Measurements from ENCODE around the gene FBXL22.
A peak's percentile ranks its signal among the peaks of the same experiment; 100 is the strongest.
"Not testable (repeated sequence)": the region's sequence is repeated elsewhere in the genome, so short reads cannot be mapped to it uniquely, and the experiment has no call there.

The FBXL22 gene

DNA sequence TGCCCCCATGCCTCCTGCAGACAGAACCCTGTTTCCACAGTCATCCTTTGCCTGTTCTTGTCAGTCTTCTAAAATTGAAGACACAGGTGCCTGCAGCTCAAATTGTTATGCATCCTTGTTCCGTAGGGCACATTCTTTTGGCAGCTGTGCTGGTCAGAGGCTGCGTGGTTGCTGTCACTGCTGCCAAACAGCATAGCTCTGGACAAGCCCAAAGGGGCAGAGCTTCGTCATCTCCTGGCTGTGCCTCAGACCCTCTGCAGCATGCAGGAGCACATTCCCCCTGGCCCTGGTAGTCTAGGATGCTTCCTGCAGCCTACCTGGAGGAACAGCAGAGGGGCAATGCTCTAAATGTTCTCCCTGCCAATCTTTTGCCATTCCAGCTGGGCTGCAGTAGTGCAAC, 2.1 kb upstream of the FBXL22 start:
- DNase-seq, result no peak

GRCh38 chr15:63595688-63596087, 1.5 kb upstream of the FBXL22 start:
- DNase-seq, result no peak

GRCh38 chr15:63596676-63597037, 530 bp upstream of the FBXL22 start:
- no peak for DNase-seq

GRCh38 chr15:63597821-63598220, 634 bp downstream of the FBXL22 start:
- no peak for DNase-seq

DNA sequence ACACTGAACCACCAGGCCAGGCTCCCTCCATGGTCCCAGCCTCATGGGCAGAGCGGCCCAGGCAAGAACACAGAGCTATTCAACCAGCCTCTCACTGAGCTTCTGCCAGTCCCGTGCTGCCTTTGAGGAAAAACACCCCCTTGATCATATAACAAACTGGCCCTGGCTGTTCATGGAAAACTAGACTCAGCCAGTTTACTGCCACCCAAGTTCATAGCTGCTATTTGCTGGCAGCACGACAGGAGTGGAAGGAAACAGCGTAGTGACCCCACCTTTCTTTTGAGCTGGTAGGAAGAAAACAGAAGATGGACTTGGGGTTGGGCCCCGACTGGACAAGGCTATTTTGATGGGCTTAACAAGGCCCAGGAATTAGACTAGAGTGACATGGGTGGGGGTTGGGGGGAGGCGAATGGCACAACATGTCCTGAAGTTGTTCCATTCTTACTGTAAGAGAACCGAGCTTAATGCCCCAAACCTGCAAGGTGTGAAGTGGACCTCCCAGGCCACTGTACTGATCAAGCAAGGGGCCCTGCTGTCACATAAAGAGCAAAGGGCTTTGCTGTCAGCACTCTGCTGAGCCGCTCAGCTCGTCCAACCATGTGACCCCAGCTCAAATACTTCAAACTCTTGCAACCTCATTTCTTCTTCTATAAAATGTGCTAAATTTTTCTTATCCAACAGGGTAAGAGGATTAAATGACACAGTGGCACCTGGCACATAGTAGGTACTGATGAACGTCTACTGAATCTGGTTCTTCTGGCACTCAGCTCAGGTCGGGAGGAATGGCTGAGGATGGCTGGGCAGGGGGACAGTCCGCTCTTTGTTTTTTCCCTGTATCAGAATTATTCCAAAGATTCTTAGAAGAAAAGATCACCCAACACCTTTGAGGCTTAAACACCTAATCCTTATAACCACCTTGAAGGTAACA, 1.6 kb downstream of the FBXL22 start:
- DNase-seq, result no peak

DNA sequence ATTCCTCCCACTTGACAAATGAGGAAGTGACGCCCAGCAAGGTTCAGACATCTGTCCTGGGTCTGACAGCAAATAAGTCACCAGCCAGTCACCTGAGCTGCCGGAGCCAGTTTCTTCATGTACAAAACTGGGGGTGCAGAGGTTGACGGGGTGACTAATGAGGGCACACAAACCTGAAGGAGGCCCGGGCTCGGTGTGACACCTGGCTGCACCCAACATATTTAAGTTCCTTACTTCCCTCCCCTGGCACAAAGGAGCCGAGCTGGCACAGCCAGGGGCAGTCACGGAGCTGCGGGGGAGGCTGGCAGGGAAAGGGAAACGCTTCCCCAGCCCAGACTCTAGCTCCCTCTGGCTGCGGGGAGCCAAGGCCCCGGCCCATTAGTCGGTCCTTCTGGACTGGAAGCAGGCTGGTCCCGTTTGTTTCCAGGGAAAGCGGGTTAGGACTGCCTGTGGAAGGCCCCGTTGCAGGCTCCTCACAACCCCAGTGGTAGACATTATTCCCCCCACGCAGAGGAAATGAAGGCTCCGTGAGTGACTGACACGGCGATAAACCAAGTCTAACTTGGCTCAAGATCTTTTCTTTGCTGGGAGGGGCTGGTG, 2.3 kb downstream of the FBXL22 start:
- no peak for DNase-seq

DNA sequence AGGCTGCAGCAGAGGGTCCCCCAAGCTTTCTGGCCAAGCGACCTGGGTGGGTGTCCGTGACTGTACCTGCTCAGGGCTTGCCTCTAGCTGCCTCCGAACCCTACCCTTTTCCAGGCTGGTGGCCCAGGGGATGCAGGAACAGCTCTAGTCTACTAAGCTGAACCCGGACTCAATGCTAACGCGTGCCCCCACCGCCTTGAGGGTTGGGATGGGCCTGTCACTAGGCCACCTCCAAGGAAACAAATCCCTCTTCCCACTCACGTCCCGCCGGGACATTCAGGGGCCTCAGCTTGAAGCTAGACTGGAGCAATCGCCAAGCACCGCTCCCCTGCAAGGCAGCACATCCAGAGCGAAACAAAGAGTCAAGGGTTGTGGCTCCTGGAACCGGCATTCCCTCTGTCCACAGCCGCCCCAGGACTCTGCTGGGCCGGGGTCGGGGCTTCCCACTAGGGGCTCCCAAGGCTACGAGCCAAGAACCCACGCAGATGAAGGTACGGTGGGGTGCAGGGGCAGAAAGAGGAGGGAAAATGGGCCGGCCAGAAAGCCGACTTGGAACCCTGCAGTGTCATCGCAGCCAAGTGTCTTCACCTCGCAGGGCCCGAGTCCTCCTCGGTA, 2.9 kb downstream of the FBXL22 start:
- no peak for DNase-seq

DNA sequence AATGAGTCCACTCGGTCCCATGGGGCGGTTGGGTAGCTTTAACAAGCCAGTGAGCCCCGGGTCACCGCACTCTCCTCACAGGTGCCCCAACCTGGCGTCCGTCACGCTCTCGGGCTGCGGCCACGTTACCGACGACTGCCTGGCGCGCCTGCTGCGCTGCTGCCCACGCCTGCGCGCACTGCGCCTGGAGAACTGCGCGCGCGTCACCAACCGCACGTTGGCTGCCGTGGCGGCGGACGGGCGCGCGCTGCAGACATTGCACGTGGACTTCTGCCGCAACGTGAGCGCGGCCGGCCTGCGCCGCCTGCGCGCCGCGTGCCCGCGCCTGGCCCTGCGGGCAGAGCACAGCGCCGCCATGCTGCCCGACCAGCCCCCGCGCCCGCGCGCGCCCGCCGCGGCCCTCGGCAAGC, 3.4 kb downstream of the FBXL22 start:
- DNase-seq, result peak; percentile 88

- peak in 1 of 2 donors; percentile 38 for DNase-seq
Observed at GRCh38 chr15:63601026-63601703, 4.0 kb downstream of the FBXL22 start.

GRCh38 chr15:63601704-63602185, 4.6 kb downstream of the FBXL22 start:
- no peak for DNase-seq

- DNase-seq, result no peak
Observed at GRCh38 chr15:63602595-63602994, 5.4 kb downstream of the FBXL22 start.

- DNase-seq, result no peak
Observed at GRCh38 chr15:63603516-63603915, 6.3 kb downstream of the FBXL22 start.

DNA sequence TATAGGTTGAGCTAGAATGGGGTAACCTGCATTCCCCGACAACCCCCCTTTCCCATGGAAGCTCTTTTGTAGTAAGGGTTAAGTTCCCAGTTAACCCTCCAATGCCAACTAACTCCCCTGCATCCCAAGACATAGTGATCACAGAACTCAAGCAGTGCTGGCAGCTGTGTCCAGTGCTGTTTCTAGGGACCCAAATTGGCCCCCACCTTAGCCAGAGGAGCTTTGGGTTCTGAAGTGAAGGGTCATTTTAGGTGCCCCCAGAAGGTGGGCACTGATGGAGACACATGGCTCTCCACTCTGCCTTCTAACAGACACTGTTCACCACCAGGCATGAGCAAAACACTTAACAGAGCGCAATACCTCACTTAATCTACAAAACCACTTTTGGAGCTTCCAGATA, 7.1 kb downstream of the FBXL22 start:
- no peak for DNase-seq

DNA sequence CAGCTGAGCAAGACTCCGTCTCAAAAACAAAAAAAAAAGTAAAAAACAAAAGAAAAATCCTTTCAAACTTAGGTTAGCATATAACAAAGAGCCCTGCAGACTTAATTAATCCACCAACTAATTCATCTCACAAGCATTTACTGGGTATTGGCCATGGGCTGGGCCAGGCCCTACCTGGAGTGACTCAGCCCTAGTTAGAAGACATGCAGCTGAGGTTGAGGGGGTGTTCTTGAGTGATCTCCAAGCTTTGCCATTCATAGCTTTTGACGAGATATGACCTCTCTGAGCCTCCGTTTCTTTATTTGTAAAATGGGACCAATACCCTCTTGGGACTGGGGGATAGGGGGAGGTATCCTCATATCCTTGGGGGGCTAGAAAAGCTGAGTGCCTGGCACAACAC, 7.8 kb downstream of the FBXL22 start:
- no peak for DNase-seq

- peak in 1 of 2 donors; percentile 56 for DNase-seq
Observed at GRCh38 chr15:63605816-63606215, 8.6 kb downstream of the FBXL22 start.

DNA sequence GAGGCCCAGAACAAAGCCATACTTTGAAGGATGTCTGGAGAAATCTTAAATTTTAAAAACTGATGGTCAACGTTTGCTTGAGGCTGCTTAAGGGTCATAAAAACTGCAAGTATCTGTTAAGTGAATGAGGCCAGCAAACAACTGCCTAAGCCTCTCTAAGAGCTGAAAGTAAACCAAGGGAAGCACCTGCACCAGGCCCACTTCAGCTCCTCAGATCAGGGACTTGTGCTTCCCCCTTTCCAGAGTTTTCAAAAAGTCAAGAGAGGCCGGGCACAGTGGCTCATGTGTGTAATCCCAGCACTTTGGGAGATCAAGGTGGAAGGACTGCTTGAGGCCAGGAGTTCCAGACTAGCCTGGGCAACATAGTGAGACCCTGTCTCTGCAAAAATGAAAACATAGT, 9.1 kb downstream of the FBXL22 start:
- DNase-seq, result no peak

DNA sequence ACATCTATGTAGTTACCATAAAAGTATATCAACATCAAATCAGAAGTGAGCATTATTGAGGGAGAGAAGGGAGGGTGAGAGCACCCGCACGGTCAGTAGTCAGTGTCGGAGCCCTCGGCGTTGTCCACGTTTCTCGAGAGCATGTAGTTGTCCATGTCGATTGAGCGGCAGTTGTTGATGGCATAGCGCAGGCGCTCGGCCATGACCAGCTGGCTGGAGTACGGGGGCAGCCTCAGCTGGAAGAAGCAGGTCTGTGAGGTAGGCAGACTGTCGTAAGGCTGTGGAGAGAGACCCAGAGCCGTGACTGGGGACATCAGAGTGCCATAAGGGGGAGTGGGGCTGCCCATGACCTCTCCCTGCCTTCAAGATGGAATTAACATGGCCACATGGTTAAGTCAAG, 11.8 kb downstream of the FBXL22 start:
- no peak for DNase-seq

GRCh38 chr15:63609448-63609847, 12.3 kb downstream of the FBXL22 start:
- DNase-seq, result no peak

GRCh38 chr15:63610209-63610841, 13.1 kb downstream of the FBXL22 start:
- peak; percentile 63 to 69 for DNase-seq

- DNase-seq, result no peak
Observed at GRCh38 chr15:63611177-63611576, 14.0 kb downstream of the FBXL22 start.

- no peak for DNase-seq
Observed at GRCh38 chr15:63612300-63612699, 15.1 kb downstream of the FBXL22 start.

DNA sequence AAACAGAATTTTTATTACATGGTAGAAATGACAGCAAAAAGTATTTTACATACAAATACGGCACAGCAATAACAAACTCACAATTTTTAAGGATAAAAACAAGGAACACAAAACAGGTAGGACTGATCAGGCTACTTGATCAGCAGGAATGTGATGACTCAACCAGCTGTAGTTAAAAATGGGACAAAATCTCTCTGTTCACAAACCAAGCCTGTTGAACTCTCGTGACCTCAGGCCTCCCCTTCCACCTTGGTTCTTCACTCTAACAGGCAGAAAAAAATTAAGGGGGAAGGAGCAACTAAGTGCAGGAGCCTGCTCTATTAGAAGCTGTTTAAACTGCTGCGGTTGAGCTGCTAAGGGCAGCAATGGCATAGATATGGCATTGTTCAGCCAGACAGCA, 18.7 kb downstream of the FBXL22 start:
- no peak for DNase-seq

- DNase-seq, result not testable (repeated sequence)
Observed at GRCh38 chr15:63617147-63617546, 20.0 kb downstream of the FBXL22 start.

Measured in stimulated activated CD4-positive, alpha-beta T cell treated with anti-CD3 and anti-CD28 coated beads, Interleukin-2, amount 100 ng/mL, for 48 hours (primary cell).